HCT116 (cell line): ENCODE data around the gene GAB2. TPM values are rescaled to one million over a fixed set of nuclear protein-coding genes. Genes with fewer than 3 reads are reported as not detected.

Experiments
- ATAC-seq: fragments of 200-7000 bp; cut with Tn5 transposase; 2 replicates; pipeline ENCODE4 v1.9.1; 2020; ENCODE audit warnings: mild to moderate bottlenecking, moderate library complexity
- BruUV-seq: library from RNA; stranded (reverse); fragments of 400-500 nt; replicated peaks from 2 replicates; lab custom pipeline; 2021; lab: Mats Ljungman, UMichigan
- CTCF ChIA-PET: fragments of 300-600 bp; sonication (Branson Sonifier 250); formaldehyde crosslinking; loops from one replicate; lab custom pipeline; 2021; ENCODE audit warnings: antibody characterized with exemption; lab: Charles Lee
- POLR2A ChIA-PET: fragments of 300-600, 350-600 bp; sonication (Branson Sonifier 250); formaldehyde crosslinking; loops from one replicate; lab custom pipeline; 2021; ENCODE audit warnings: antibody characterized with exemption; lab: Charles Lee
- RAD21 ChIA-PET, 2 experiments: fragments of 300-600 bp; sonication (Branson Sonifier 250); formaldehyde crosslinking; loops; one replicate each; lab custom pipeline; 2023; ENCODE audit warnings: low total read pairs in 2 of 2; ENCODE audit not compliant: uncharacterized antibody in 2 of 2, unreplicated experiment in 2 of 2, low non-redundant PET in 1 of 2; lab: Charles Lee
- DNase-seq: peaks from one replicate; pipeline ENCODE4 v3.0.0-alpha.2; 2010; ENCODE audit warnings: low read depth, low spot score
- H2AFZ ChIP-seq: fragments of 200-600 bp; shearing (Covaris generic), sonication (generic); 2 replicates; pipeline ENCODE4 v1.6.1; 2017; ENCODE audit warnings: low read depth, mixed run types, mixed read lengths, antibody characterized with exemption, low read length; ENCODE audit not compliant: poor library complexity, severe bottlenecking
- H3K27ac ChIP-seq: 2 replicates; pipeline ENCODE4 v1.5.1; 2012; ENCODE audit warnings: low read depth, low read length
- H3K27me3 ChIP-seq: fragments of 200-600 bp; sonication (generic); 2 replicates; pipeline ENCODE4 v1.6.1; 2016; ENCODE audit warnings: mixed run types, low read length, mixed read lengths; ENCODE audit not compliant: insufficient read depth
- H3K36me3 ChIP-seq, 2 experiments: fragments of 200-500 bp in 1 of 2; fragments of 200-600 bp in 1 of 2; sonication (Bioruptor generic) in 1 of 2; sonication (generic) in 1 of 2; 2 replicates each; pipeline versions ENCODE4 v1.5.1 to v1.6.1; 2014 to 2016; ENCODE audit warnings: low read length in 2 of 2, inconsistent platforms in 1 of 2, mixed read lengths in 1 of 2, mixed run types in 1 of 2; ENCODE audit not compliant: insufficient read depth in 2 of 2, control insufficient read depth in 1 of 2
- H3K4me1 ChIP-seq, 2 experiments: fragments of 200-600 bp in 1 of 2; sonication (generic) in 1 of 2; 2 replicates each; pipeline versions ENCODE4 v1.5.1 to v1.6.1; 2012 to 2017; ENCODE audit warnings: low read length in 2 of 2, inconsistent platforms in 1 of 2, mild to moderate bottlenecking in 1 of 2, mixed read lengths in 1 of 2, mixed run types in 1 of 2, moderate library complexity in 1 of 2; ENCODE audit not compliant: insufficient read depth in 2 of 2, control insufficient read depth in 1 of 2
- H3K4me2 ChIP-seq: fragments of 200-600 bp; sonication (generic); 2 replicates; pipeline ENCODE4 v1.6.1; 2017; ENCODE audit warnings: mixed run types, low read length, mixed read lengths
- H3K4me3 ChIP-seq, 2 experiments: fragments of 200-600 bp in 1 of 2; sonication (generic) in 1 of 2; replicated peaks in 1 of 2; 2 replicates each; pipeline ENCODE4 v1.5.1; 2011 to 2016; ENCODE audit warnings: low read length in 2 of 2, control low read depth in 1 of 2, low read depth in 1 of 2, mild to moderate bottlenecking in 1 of 2, mixed read lengths in 1 of 2, mixed run types in 1 of 2
- H3K79me2 ChIP-seq: fragments of 200-600 bp; sonication (generic); 2 replicates; pipeline ENCODE4 v1.6.1; 2017; ENCODE audit warnings: mild to moderate bottlenecking, mixed run types, low read length, moderate library complexity, mixed read lengths; ENCODE audit not compliant: insufficient read depth
- H3K9ac ChIP-seq: fragments of 200-600 bp; sonication (generic); 2 replicates; pipeline ENCODE4 v1.6.1; 2016; ENCODE audit warnings: low read length, mixed read lengths
- H3K9me2 ChIP-seq: fragments of 200-600 bp; sonication (generic), shearing (Covaris generic); 2 replicates; pipeline ENCODE4 v1.6.1; 2017; ENCODE audit warnings: mixed run types, mild to moderate bottlenecking, moderate library complexity; ENCODE audit not compliant: insufficient read depth
- H3K9me3 ChIP-seq, 2 experiments: fragments of 200-500 bp in 1 of 2; fragments of 200-600 bp in 1 of 2; sonication (Bioruptor generic) in 1 of 2; sonication (generic) in 1 of 2; 2 replicates each; pipeline ENCODE4 v1.6.1; 2014 to 2017; ENCODE audit warnings: low read length in 2 of 2, mixed read lengths in 2 of 2, inconsistent platforms in 1 of 2, low read depth in 1 of 2, mild to moderate bottlenecking in 1 of 2, mixed run types in 1 of 2, moderate library complexity in 1 of 2; ENCODE audit not compliant: control insufficient read depth in 1 of 2, insufficient read depth in 1 of 2
- H4K20me1 ChIP-seq: fragments of 200-600 bp; sonication (generic), shearing (Covaris generic); 2 replicates; pipeline ENCODE4 v1.6.1; 2017; ENCODE audit warnings: mixed run types, mild to moderate bottlenecking, moderate library complexity; ENCODE audit not compliant: insufficient read depth
- CBX3 ChIP-seq: IDR thresholded peaks from 2 replicates; pipeline ENCODE4 v1.6.1; 2012; ENCODE audit warnings: low read depth
- CTCF ChIP-seq, 3 experiments: fragments of 200-600 bp in 1 of 3; sonication (generic) in 1 of 3; IDR thresholded peaks in 2 of 3; conservative IDR thresholded peaks in 1 of 3; 2 replicates each; pipeline ENCODE4 v1.5.1; 2012 to 2017; ENCODE audit warnings: low read depth in 2 of 3, low read length in 2 of 3, antibody characterized with exemption in 1 of 3, borderline replicate concordance in 1 of 3, control low read depth in 1 of 3, mild to moderate bottlenecking in 1 of 3, mixed read lengths in 1 of 3, mixed run types in 1 of 3, moderate library complexity in 1 of 3; ENCODE audit not compliant: insufficient read depth in 1 of 3
- EGR1 ChIP-seq: IDR thresholded peaks from 2 replicates; pipeline ENCODE4 v1.6.1; 2012; ENCODE audit warnings: low read depth
- ELF1 ChIP-seq: IDR thresholded peaks from 2 replicates; pipeline ENCODE4 v1.6.1; 2012; ENCODE audit warnings: low read depth, borderline replicate concordance
- EZH2 ChIP-seq: fragments of 200-600 bp; sonication (generic); IDR thresholded peaks from 2 replicates; pipeline ENCODE4 v1.6.1; 2017; ENCODE audit warnings: antibody characterized with exemption, mixed run types
- POLR2A ChIP-seq: IDR thresholded peaks from 2 replicates; pipeline ENCODE4 v1.7.0; 2011; ENCODE audit warnings: borderline replicate concordance; ENCODE audit not compliant: insufficient read depth, insufficient read length; ENCODE audit errors: extremely low read depth
- SP1 ChIP-seq: IDR thresholded peaks from 2 replicates; pipeline ENCODE4 v1.6.1; 2012; ENCODE audit warnings: low read depth
- TCF7L2 ChIP-seq: IDR thresholded peaks from 2 replicates; pipeline ENCODE4 v1.7.0; 2011; ENCODE audit warnings: borderline replicate concordance, inconsistent platforms; ENCODE audit not compliant: insufficient read depth, insufficient read length; ENCODE audit errors: extremely low read depth
- YY1 ChIP-seq: IDR thresholded peaks from 2 replicates; pipeline ENCODE4 v1.6.1; 2011; ENCODE audit warnings: low read length, low read depth, moderate library complexity, mild to moderate bottlenecking; ENCODE audit not compliant: insufficient replicate concordance; ENCODE audit errors: extremely low read depth
- ZBTB33 ChIP-seq: IDR thresholded peaks from 2 replicates; pipeline ENCODE4 v1.6.1; 2011; ENCODE audit warnings: mild to moderate bottlenecking, low read length, moderate library complexity; ENCODE audit not compliant: insufficient replicate concordance; ENCODE audit errors: extremely low read depth
- ZNF274 ChIP-seq: fragments of 200-500 bp; sonication (Bioruptor generic); IDR thresholded peaks from 2 replicates; pipeline ENCODE4 v1.6.1; 2014; ENCODE audit warnings: mild to moderate bottlenecking, low read depth, low read length, inconsistent platforms
- intact Hi-C: fragments of 100-400 bp; cut with micrococcal nuclease; formaldehyde crosslinking; loops from 2 replicates; pipeline ENCODE4 v1.10.0; 2022
- total RNA-seq: library from RNA; stranded (reverse); gene quantifications from one replicate; pipeline ENCODE4 v1.2.1, GENCODE V29; 2021; ENCODE audit not compliant: unreplicated experiment
- TF ChIP-seq, protein P1 (sequence below): IDR thresholded peaks from 2 replicates; pipeline ENCODE4 v1.6.1; 2012
- TF ChIP-seq, protein P2 (sequence below): IDR thresholded peaks from 2 replicates; pipeline ENCODE4 v1.6.1; 2012; ENCODE audit warnings: low read depth

GAB2 gene
- total RNA-seq, 1 experiment from 2014 or later: 1.9 TPM

DNA sequence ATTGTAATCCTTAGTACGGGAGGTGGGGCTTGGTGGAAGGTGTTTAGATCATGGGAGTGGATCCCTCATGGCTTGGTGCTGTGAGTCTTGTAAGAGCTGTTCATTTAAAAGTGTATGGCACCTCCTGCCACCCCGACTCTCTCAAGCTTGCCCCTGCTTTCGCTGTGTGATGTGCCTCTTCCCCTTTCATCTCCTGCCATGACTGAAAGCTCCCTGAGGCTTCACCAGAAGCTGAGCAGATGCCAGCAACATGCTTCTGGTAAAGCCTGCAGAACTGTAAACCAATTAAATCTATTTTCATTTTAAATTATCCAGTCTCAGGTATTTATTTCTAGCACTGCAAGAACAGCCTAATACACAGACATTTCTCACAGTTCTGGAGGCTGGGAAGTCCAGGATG is 40.8 kb downstream of the GAB2 start:
- no peak for ATAC-seq
- no TSS peak for BruUV-seq

GRCh38 chr11:78374917-78375316 is 42.7 kb downstream of the GAB2 start:
- Histone ChIP-seq H3K27ac (no peak overlapping the region), H3K27me3 (no peaks in the 10 kb centered on the region), H2AFZ (no peak overlapping the region), H3K4me3 (no peak overlapping the region), H4K20me1 (no peaks in the 10 kb centered on the region), H3K9ac (no peak overlapping the region), H3K9me3 (no peaks in the 10 kb centered on the region)
- no peak for ATAC-seq
- no peak for DNase-seq
- TF ChIP-seq POLR2A (no peak), EZH2 (no peak), TCF7L2 (no peak), CTCF (IDR thresholded peaks at IDR 0.05 in 2 of 3, conservative IDR thresholded peaks at IDR 0.05 in 1 of 3; ENCODE audit: borderline replicate concordance in 1 of 3, insufficient read depth in 1 of 3, low read depth in 2 of 3, low read length in 2 of 3) (no peak), CBX3 (no peak), ZBTB33 (no peak), EGR1 (no peak), SP1 (no peak), ELF1 (no peak)
- TF ChIP-seq, protein P1, sequence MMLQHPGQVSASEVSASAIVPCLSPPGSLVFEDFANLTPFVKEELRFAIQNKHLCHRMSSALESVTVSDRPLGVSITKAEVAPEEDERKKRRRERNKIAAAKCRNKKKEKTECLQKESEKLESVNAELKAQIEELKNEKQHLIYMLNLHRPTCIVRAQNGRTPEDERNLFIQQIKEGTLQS: no peak
- TF ChIP-seq, protein P2, sequence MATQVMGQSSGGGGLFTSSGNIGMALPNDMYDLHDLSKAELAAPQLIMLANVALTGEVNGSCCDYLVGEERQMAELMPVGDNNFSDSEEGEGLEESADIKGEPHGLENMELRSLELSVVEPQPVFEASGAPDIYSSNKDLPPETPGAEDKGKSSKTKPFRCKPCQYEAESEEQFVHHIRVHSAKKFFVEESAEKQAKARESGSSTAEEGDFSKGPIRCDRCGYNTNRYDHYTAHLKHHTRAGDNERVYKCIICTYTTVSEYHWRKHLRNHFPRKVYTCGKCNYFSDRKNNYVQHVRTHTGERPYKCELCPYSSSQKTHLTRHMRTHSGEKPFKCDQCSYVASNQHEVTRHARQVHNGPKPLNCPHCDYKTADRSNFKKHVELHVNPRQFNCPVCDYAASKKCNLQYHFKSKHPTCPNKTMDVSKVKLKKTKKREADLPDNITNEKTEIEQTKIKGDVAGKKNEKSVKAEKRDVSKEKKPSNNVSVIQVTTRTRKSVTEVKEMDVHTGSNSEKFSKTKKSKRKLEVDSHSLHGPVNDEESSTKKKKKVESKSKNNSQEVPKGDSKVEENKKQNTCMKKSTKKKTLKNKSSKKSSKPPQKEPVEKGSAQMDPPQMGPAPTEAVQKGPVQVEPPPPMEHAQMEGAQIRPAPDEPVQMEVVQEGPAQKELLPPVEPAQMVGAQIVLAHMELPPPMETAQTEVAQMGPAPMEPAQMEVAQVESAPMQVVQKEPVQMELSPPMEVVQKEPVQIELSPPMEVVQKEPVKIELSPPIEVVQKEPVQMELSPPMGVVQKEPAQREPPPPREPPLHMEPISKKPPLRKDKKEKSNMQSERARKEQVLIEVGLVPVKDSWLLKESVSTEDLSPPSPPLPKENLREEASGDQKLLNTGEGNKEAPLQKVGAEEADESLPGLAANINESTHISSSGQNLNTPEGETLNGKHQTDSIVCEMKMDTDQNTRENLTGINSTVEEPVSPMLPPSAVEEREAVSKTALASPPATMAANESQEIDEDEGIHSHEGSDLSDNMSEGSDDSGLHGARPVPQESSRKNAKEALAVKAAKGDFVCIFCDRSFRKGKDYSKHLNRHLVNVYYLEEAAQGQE: no peak
- TF ChIP-seq, all 23 proteins: peak for 0
- intact Hi-C loops: no loop called here
- CTCF ChIA-PET: no interaction called here
- Histone ChIP-seq H3K36me3 (no peaks in the 10 kb centered on the region), H3K9me2 (no peaks in the 10 kb centered on the region), H3K4me1 (no peaks in the 10 kb centered on the region), H3K79me2 (no peaks in the 10 kb centered on the region), H3K4me2 (no peak overlapping the region)
- RAD21 ChIA-PET: no interaction called here
- no TSS peak for BruUV-seq
- POLR2A ChIA-PET: no interaction called here

More for the DNA sequence above, 40.8 kb downstream of the GAB2 start:
- Histone ChIP-seq H3K9me2 (no peaks in the 10 kb centered on the region), H2AFZ (no peak overlapping the region), H3K4me3 (no peak overlapping the region), H3K79me2 (no peaks in the 10 kb centered on the region), H3K27ac (no peak overlapping the region), H3K9ac (no peak overlapping the region), H3K36me3 (no peaks in the 10 kb centered on the region), H3K9me3 (no peaks in the 10 kb centered on the region), H3K4me2 (no peak overlapping the region), H3K27me3 (no peaks in the 10 kb centered on the region), H3K4me1 (no peaks in the 10 kb centered on the region), H4K20me1 (no peaks in the 10 kb centered on the region)
- TF ChIP-seq ZNF274 (no peak), ELF1 (no peak), YY1 (no peak)
- DNase-seq: no peak
- CTCF ChIA-PET: no interaction called here
- RAD21 ChIA-PET: no interaction called here
- POLR2A ChIA-PET: no interaction called here
- intact Hi-C loops: no loop called here
